Measurements from ENCODE around the gene UBE2V1. TPM values are rescaled to one million over a fixed set of nuclear protein-coding genes. Genes with fewer than 3 reads are reported as not detected.

Gene UBE2V1
- polyA plus RNA-seq, 1 of the 3 experiments (the other 2 are of a cell fraction), result 99.7 TPM

DNA sequence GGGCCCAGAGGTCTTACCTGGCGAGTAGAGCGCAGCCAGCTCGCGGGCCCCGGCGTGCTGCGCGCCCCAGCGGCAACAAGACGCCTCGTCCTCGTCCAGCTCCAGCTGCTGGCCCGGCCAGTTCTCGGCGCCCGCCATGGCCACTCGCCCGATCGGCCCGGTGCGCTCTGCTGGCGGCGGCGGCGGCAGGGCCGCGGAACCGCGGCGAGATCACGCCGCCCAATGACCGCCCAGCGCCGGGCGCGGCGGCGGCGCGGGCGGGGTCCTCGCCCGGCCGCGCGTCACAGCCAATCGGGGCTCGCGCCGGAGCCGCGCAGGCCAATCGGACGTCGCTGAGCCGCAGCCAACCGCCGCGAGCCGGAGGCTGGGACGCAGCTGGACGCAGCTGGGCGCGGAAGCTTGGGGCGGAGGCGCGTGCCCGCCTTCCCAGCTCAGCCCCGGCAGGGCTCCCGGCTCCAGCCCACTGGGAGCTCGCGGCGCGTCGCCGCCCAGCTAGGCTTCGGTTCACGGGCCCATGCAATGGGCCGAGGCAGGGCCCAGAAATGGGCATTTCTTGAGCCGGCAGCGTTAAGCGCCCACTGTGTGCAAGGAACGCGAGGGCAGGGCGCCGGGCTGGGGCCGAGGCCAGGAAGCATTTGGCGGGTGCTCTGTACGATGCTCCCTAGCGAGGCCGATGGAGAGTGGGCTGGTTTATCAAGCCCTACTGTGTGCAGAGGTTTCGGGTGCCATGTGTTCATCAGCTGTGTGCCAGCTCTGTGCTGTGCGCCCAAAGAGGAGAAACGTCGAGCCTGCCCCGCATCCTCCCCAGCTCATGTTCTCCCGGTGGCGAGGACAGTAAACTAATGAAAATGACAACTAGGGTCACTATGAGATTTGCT lies 40.8 kb upstream of the UBE2V1 start, which contains the start of gene PEDS1:
PEDS1 (minus strand) TSS at position 224 of the 878 bp plus-strand sequence; CDS start at position 138, 86 bp downstream.
- 41% methylated on average over 16 of the region's 99 CpGs for WGBS (ENCODE audit: low lambda C conversion rate)

More for the DNA sequence above, 40.8 kb upstream of the UBE2V1 start, which contains the start of gene PEDS1:
- Histone ChIP-seq H3K9ac (peak within 1 kb of the TSS; percentile 94), H3K9me2 (no peaks in the 10 kb centered on the region), H3K27ac (ENCODE audit: low read depth in 2 of 2, low read length in 1 of 2) (peak within 1 kb of the TSS; percentile 41 to 82; a peak in 3 of 4 replicates), H4K20me1 (ENCODE audit: insufficient read depth) (0 out of 2 replicates have a peak, but pooled peaks cover 3% of the 10 kb centered on the region), H3K79me2 (ENCODE audit: insufficient read depth) (peaks cover 47% of the 10 kb centered on the region), H3K4me1 (ENCODE audit: control insufficient read depth in 1 of 2, insufficient read depth in 2 of 2, low read depth in 1 of 2, low read length in 1 of 2) (peaks cover 3 to 32% of the 10 kb centered on the region in 2 experiments; a peak in 1 of 4 replicates), H3K27me3 (ENCODE audit: insufficient read depth) (no peaks in the 10 kb centered on the region), H3K36me3 (replicated peaks in 1 of 2; ENCODE audit: control insufficient read depth in 1 of 2, insufficient read depth in 2 of 2, low read length in 1 of 2) (no peaks in the 10 kb centered on the region), H3K4me2 (peak within 1 kb of the TSS; percentile 99), H2AFZ (ENCODE audit: low read depth) (peak within 1 kb of the TSS; percentile 89), H3F3A (replicated peaks; ENCODE audit: insufficient read depth) (no peaks in the 10 kb centered on the region), H3K4me3 (ENCODE audit: low read depth in 2 of 2, low read length in 1 of 2) (peak within 1 kb of the TSS; percentile 78 to 97), H3K9me3 (no peaks in the 10 kb centered on the region)
- CTCF ChIA-PET, result interaction anchor here (0.6 to 14.6 kb wide), 16 partner anchors 10 to 972 kb away, joined by 3 to 113 read pairs (median 4); partner anchors contain the start of gene UBE2V1
- DNase-seq, result peak; percentile 99
- no peak for TF ChIP-seq RXRA (IDR thresholded peaks at IDR 0.05; ENCODE audit: borderline replicate concordance, low read depth)
- TF ChIP-seq SIN3A (IDR thresholded peaks at IDR 0.05; ENCODE audit: borderline replicate concordance, low read depth, low read length), result peak; percentile 41; the same call in 1 of the 2 replicates
- TF ChIP-seq NRF1 (IDR thresholded peaks at IDR 0.05; ENCODE audit: low read depth, low read length), result peak; percentile 49
- no peak for TF ChIP-seq CHD2 (IDR thresholded peaks at IDR 0.05; ENCODE audit: low read length, partially characterized antibody)
- TF ChIP-seq FOXJ3 (CRISPR knock-in tag; IDR thresholded peaks at IDR 0.05), result no peak
- no peak for TF ChIP-seq YY1 (IDR thresholded peaks at IDR 0.05; ENCODE audit: low read depth)
- peak; percentile 88 for TF ChIP-seq POLR2AphosphoS5 (IDR thresholded peaks at IDR 0.05; ENCODE audit: low read depth, low read length)
- no peak for TF ChIP-seq PBX3 (IDR thresholded peaks at IDR 0.05)
- TF ChIP-seq MXI1 (IDR thresholded peaks at IDR 0.05; ENCODE audit: low read depth, low read length), result peak; percentile 76
- TF ChIP-seq TAF1 (IDR thresholded peaks at IDR 0.05; ENCODE audit: borderline replicate concordance, low read depth, low read length), result peak; percentile 35
- peak; percentile 84 for TF ChIP-seq MAX (IDR thresholded peaks at IDR 0.05; ENCODE audit: low read depth)
- no peak for TF ChIP-seq SMC3 (IDR thresholded peaks at IDR 0.05; ENCODE audit: low read depth, low read length)
- no peak for TF ChIP-seq USF2 (IDR thresholded peaks at IDR 0.05; ENCODE audit: borderline replicate concordance, low read depth, low read length)
- TF ChIP-seq TEAD4 (IDR thresholded peaks at IDR 0.05; ENCODE audit: borderline replicate concordance, insufficient read depth), result no peak
- no peak for TF ChIP-seq EZH2phosphoT487 (IDR thresholded peaks at IDR 0.05; ENCODE audit: borderline replicate concordance, low read depth)
- no peak for TF ChIP-seq REST (IDR thresholded peaks at IDR 0.05; ENCODE audit: low read depth, low read length)
- TF ChIP-seq RFX5 (IDR thresholded peaks at IDR 0.05; ENCODE audit: low read length), result peak; percentile 78
- TF ChIP-seq USF1 (IDR thresholded peaks at IDR 0.05; ENCODE audit: borderline replicate concordance, low read depth), result no peak
- TF ChIP-seq RCOR1 (IDR thresholded peaks at IDR 0.05; ENCODE audit: low read length), result 0 out of 2 replicates have a peak, but pooled peaks have one; percentile 17
- TF ChIP-seq EP300 (IDR thresholded peaks at IDR 0.05; ENCODE audit: borderline replicate concordance in 1 of 2, low read depth in 1 of 2, low read length in 1 of 2), result peak in 1 of 2 experiments; percentile 23; a peak in 1 of 4 replicates
- 0 out of 2 replicates have a peak, but pooled peaks have one; percentile 10 for TF ChIP-seq TCF12 (IDR thresholded peaks at IDR 0.05)
- POLR2A ChIA-PET, result interaction anchor here (0.8 to 2.0 kb wide), 7 partner anchors 12 to 41 kb away, joined by 3 to 16 read pairs (median 4); partner anchors contain the start of genes CEBPB and UBE2V1

All from SK-N-SH (cell line).